ENCODE results near the gene VSX1.

Gene VSX1

DNA sequence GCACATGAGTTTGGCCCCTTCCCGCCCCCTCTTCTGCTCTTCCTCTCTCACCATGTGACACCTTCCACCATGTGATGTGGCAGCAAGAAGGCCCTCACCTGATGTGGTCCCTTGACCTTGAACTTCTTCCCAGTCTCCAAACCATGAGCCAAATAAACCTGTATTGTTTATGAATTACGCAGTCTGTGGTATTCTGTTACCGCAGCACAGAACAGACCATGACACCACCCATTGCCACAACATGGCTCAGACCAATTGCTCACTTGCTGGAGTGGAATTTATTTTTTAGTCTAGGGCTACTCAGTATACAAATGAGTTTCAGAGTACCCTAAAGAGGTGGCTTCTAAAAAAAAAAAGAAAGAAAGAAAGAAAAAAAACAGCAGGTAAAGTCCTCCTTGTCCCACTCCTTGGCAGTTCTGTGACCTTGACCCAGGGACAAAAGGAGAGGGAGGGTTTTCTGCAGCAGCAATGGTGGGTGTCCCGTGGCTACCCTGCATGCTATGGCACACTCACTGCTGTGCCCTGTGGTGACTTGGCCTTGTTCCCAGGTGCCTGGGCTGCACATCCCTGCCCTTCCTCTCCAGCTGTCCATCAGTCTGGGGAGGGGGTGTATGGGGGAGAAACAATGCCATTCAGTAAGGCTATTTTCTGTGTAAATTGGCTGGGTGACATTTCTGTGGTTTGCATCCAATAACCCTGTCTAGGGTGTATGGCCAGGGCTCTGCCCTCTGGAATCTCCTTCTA lies 5.4 kb upstream of the VSX1 start:
- no peak for FAIRE-seq

DNA sequence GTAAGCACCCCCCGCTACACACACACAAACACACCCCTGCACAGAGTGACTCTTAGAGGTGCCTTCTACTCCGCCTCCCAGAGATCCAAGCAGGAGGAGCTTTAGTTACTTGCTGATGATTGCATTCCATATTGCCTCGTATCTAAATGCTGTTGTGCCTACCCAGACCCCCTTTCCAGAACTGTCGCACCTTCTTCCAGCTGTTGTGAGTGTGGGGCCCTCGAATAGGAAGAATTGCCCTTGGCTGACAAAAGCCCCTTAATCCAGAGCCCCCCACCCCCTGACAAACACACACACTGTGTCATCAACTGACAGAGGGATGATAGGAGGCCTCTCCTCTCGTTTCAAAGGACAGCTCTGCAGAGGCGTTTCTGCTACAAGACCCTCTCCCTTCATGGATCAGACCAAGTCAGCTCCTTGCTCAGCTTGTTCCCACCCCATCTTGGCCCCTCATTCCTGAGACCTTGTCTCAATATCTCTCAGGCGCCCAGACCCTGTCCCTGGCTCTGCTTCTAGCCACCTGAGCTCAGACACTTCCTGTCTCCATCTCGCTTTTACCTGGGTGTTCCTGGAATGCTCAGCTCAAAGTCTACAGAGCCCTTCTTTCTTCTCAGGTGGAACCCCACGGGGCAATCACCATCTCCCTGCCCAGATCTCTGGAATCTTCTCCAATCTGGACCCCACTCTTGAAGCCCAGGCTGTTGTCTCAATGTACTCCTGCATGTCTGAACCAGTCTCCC lies 4.0 kb upstream of the VSX1 start:
- FAIRE-seq: no peak

DNA sequence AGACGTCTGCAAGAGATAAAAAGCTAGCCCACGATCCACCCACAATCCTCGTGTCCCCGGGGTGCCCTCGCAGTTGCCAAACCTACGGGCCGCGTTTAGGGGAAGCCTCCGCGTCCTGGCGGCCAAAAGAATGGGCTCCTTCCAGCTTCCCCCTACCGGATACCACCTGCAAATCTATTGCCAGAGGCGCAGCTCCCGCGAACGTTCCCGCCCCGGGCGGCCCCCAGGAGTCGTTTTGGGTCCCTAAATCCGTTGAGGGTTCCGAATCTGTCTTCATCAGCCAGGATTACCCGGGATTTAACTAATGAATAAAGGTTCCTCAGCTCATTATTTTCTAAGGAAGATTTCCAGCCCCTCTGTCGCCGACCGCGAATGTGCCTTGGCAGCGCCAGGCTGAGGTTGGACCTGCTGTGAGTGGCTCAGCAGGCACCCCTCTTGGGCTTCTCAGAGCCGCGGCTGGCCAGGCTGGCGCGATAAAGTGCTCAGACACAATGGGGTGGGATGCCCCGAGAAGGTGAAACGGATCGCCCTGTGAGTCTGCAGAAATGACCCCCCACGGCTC lies 2.8 kb upstream of the VSX1 start:
- FAIRE-seq: no peak

DNA sequence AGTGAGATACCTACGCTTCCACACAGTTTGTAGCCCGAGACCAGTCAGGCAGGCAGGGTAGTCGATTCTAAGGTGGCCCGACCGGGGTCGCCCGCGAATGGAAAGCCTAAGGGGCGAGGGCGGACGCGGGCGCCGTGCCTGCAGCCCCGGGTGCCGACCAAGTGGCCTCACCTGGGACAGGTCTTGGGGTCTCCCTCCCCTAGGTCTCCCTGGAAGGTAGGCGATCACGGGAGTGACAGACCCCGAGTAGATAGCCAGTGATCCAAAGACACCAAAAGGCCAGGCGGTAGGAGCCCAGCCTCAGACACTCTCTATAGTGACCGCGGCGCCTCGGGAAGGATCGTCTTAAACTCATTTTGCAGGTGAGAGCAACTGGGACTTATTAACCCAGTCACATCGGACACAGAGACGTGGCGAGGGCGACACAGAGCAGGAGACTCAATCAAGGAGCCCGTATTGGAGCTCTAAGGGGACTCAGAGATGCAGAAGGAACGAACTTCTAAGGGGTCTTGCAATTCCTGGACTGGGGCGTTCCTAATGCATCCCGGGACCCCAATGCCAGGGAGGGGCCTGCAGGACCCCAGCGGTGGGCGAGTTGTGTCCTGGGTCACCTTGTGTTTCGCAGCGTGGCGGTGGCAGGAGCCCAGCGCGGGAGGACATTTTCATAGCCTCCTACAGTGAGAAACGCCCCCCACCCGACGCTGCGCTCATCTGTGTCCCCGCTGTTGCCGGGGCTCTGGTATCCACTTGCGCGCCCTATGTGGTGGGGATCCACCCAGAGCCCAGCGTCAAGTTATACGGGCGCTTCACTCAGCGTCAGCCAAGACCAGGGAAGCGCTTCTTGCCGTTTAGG lies 2.1 kb upstream of the VSX1 start:
- no peak for FAIRE-seq

DNA sequence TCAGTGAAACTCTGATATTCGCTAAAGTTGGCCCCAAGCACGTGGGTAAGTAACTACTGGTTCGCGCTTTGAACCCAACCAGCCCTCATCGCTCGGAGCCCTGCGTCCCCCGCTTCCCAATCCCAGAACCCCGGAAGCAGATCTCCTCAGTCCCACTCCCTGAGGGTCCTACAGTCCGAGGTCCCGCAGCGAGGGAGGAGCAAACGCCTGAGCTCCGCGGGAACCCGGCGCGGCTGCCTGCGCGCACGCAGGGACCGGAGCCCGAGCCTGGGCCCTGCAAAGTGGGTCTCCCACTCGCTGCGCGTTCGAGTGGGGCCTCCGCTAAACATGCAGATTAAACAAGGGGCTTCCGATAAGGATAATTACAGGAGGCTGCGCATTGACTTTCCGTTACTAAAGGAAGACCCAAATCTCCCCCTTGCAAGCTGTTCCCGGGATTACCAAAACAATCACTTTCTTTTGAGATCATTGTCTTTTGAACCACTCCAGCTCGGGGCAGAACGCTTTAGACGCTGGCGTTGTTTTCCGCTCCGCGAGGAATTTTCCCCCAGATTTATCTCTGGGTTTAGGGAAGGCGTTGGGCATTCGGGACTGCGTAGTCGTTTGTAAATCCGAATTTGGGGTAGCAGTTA lies 1.3 kb upstream of the VSX1 start:
- FAIRE-seq: no peak

DNA sequence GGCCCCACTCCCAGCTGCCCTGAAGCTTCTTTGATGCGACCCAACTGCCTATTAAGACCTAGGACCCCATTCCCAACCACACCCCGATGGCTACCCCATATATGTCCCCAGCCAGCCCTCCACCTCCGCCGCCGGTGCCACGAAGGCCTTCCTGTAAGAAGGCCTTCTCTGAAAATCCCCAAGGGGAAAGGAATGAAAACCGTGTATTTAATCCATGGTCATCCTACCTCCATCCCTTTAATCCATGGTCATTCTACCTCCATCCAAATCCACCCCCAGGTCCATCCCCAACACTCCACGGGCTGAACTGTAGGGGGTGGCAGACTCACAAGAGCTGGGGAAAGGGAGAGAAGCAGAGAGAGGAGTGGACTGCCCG lies 545 bp upstream of the VSX1 start:
- FAIRE-seq: no peak

DNA sequence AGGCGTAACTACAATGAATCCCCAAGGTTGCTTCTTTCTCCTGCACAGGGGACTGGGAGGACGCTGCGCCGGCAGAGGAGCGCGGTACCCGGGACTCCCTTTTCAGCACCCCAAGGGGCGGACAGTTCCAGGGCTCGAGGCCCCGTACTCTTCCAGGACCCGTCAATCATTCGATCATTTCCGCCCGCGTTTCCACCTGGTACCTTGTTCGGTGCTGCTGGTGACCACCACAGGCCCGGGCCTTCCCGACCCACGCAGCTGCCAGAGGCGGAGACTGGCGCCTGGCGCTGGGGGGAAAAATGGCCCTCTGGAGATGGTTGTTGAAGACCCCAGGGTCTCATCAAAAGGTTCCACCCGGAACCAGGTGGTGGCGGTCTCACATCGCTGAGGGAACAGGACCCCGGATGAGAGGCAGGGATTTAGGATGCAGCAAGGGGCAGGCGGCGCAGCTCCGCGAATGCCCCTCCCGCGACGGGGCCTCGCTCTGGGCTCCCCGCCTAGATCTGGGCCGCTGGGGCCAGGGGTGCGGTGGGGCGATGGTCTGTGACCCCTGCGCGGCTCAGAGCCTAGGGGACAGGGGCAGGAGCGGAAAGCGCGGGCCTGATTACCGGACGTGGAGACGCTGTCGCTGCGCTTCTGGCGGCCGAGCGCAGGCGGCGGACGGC lies 744 bp downstream of the VSX1 start:
- no peak for FAIRE-seq

DNA sequence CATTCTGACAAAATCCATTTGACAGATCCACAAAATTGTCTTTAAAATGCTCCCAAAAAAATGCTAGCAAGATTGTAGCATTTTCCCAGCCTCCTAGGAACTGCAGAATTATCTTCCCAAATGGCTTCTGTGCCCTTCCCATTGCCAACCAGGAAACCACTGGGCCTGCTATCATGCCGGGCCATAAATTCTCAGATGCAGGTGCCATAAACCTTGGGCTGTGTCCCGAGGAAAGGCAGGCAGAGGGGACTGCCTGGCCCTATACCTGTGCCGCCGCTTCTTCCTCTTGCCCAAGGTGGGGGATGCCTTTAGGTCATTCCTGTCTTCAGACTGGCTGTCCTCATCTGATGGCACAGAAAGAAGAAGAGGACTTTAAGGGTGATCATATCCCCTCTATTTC lies 2.8 kb downstream of the VSX1 start:
- FAIRE-seq: no peak

DNA sequence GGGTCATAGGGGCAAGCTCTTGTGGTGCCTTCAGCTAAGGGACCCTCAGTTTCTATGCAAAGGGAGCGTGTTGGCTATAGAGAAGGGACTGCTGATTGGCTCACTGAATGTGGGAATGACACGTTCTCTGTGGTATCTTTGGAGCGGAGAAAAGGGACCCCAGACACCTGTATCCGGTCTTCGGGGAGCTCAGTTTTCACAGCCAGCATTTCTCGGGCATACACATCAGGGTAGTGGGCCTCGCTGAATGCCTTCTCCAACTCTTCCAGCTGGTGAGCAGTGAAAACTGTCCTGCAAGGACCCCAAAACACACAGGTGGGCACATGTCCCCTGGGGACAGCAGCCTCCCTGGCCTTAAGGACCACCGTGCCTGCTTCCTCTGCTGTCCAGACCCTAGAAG lies 3.3 kb downstream of the VSX1 start:
- no peak for FAIRE-seq

DNA sequence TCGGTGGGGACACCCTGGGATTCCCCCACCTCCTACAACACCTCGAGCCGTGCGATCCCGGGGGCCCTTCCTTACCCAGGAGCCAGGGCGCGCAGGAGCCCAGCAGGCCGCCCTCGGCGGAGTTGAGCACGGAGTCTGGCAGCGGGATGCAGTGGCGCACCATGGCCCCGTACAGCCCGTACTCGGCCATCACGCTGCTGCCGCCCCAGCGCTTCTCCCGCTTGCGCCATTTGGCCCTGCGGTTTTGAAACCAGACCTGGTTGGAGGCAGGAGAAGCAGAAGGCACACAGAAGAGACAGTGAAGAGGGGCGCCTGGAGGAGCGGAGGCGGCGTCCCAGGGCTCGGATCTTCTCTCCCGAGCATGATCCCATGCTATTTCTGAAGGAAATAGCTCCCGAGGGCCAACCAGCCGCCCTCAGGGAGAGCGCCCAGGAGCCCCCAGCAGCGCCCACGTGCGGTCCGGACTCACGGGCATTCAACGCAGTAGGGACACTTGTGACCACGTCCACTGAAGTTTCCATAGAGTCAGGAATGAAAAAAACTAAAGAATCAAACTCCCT lies 4.3 kb downstream of the VSX1 start:
- FAIRE-seq: no peak

DNA sequence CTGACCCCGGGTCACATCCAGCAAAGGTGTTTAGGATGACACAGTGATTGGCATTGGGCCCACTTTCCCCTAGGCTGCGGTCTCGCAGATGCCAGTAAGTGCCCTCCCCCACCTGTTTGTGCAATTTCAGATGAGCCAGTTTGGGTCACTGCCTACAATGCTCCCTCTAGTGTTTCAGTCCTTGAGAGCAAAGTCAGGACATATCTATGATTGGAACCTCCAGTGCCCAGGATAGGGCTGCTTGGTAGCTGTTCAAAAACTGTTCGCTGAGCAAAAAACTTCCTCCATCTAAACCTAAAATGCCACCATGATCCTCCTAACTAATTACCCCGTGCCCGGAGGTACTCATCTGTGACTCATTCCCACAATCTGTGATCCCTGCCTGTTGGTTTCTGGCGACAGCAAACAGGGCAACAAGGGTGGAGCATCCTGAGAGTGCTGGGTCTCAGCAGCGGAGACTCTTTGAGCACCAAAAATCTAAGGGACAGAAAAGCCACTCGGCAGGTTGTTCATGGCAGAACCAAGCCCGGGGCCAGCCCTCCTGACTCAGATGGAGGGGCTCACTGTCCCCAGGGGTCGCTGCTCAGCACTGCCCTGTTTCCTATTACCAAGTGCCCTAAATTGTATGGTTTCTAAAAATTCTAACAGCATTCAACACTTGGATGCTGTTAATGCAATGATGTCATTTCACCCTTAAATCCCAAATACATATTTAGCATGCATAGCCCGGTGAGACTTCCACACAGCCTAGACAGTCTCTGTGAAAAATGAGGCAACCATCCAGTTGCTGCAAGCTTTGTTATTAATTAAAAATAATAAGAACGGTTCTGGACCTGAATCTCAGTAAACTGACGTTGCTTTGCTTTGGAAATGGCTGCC lies 5.0 kb downstream of the VSX1 start:
- no peak for FAIRE-seq

DNA sequence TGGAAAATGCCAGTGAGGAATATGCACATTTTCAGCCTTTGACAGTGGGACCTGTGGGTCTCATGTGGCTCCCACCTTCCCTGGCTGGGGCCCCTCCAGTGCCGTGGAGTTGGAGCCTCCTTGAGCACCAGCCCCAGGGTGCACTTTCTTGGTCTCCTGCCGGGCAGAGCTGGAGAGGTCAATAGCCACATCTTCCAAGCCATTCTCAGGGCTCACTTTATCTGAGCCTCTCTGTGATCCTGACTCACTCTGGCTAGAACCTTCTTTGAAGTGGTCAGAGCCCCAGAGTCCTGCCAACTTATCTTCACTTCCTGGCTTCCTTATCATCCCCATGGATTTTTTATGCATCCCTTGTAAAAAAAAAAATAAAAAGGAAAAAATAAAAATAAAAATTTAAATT lies 5.7 kb downstream of the VSX1 start:
- FAIRE-seq: no peak

DNA sequence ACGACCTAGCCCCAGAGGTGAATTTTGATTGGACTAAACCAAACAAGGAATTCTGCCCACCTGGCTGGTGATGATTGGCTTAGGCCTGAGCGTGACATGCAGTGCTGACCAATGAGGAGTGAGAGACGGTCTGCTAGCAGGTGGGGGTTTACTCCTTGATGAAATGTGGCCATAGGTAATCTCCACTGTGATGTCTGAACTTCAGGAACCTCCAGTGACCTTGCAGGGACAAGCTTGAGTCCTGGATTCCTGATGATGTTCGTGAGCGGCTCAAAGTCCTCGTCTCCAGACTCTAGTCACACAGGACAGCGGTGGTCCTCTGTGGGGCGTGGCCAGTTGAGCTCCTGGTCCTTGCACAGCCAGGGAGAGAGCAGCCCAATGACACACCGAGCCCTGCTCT lies 8.4 kb downstream of the VSX1 start:
- FAIRE-seq: no peak

DNA sequence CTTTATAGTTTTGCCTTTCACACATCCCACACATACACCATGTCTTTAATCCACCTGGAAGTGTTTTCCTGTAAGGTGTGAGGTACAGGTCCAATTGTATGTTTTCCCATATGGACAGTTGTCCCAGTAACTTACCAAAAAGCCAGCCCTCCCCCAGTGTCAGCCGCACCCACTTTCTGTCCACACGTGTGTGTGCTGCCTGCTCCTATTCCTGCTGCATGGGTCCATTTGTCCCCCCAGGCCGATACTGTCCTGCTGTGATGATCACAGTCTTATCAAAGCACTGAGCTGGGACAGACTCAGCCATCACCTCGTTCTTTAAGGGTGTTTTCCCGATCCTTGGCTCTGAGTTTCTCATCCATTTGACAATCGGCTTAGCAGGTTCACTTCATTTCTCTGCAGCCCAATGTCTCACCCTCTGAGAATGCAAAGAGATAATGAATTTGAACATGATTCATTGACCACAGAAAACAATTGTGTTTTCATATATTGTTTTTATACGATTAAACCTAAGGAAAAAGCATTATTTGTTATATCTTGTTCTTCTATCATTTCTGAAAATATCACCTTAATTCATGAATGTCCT lies 9.6 kb downstream of the VSX1 start:
- no peak for FAIRE-seq

DNA sequence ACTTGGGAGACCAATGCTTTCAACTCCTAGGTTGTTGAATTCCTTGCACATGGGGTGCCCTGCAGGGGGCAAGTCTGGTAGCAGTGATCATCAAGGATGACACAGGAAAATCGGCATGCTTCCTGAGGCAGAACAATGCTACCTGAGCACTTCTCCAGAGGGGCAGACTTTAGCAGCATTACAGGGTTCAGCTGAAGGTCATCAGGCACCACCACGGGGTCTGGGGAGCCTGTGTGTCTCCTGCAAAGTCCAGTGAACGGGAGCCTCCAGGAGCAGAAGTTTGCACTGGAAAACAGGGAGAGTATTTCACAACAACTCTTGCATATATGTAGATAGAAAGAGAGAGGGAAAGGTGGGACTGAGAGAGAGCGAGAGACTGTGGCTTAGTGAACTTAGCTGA lies 10.2 kb downstream of the VSX1 start:
- FAIRE-seq: no peak

DNA sequence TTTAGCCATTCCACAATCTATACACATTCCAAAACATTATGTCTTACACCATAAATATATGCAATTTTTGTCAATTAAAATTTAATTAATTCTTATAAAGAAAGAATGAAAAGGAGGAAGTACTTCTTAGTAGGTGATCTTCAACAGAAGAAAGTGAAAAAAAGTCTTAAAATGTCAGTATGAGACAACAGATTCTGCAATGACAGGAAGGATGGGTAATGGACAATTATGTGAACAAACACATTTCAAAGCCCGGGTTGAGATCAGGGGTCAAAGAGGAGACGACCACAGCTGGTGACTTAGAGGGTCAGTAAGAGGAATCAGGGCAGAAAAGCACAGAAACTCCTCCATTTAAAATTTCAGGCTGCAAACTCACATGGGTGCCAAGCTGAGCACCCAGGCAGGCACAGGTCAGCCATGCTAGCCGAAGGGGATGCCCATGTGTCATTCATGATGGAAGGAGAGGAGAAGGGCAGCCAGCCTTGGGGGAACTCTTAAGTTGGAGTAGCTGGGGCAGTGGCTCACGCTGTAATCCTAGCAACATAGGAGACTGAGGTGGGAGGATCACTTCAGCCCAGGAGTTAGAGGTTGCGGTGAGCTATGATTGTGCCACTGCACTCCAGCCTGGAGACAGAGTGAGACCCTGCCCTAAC lies 11.0 kb downstream of the VSX1 start:
- FAIRE-seq: no peak

DNA sequence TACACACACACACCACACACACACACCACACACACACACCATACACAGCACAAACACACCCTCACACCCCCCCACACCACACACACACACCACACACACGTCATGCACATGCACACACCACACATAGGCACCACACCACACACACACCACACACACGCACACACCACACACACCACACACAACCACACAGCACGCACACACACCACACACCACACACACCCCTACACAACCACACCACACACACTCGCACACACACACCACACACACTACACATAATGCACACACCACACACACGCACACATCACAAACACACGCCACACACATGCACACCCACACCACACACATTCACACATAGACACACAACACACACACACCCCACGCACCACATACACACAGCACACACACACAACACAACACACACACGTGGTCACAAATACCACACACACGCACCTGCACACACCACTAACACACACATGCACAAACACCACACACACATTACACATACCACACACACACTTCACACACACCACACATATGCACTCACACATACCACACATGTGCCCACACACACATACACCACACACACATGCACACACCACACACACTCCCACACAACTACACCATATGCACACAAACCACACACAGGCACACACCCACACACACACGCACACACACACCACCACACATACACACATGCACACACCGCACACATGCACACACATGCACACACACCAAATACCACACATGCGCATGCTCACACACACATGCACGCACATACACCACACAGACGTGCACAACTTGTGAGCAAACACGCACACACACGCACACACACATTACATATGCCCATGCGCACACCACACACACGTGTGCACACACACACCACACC lies 14.6 kb downstream of the VSX1 start:
- FAIRE-seq: no peak

DNA sequence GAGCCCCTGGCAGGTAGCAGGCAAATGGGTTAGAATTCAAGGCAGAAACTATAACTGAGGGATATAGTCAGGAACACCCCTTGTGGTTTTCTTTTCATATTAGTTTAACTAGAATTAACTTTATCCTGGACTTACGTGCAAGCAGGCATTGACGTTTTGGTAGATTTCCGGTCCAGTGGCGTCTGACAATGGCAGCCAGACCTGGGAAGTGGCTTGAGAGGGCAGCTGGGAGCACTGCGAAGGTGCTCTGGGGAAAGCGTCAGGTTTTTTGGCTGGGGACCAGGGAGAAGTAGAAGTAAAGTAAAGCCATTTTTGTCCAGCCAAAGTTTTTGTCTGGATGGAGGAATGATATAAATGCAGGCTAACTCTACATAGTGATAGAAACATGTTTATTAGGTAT lies 15.6 kb downstream of the VSX1 start:
- no peak for FAIRE-seq
